ENCODE data around the gene MXRA8. TPM values are rescaled to one million over a fixed set of nuclear protein-coding genes. Genes with fewer than 3 reads are reported as not detected.

Gene MXRA8
- 0.20 and 0.34 TPM in 2 replicates for total RNA-seq

GRCh38 chr1:1358433-1359271 lies at the start of gene MXRA8:
TSS of gene MXRA8 (minus strand) at chr1:1358555. CDS start at chr1:1358504, 51 bp downstream.

GRCh38 chr1:1406821-1407635 lies 48.7 kb upstream of the MXRA8 start, which contains the start of gene MRPL20:
TSS of gene MRPL20 (minus strand) at chr1:1407293. CDS start at chr1:1407217, 76 bp downstream.

GRCh38 chr1:1399187-1399871 lies 41.0 kb upstream of the MXRA8 start, which contains the start of gene CCNL2:
TSS of gene CCNL2 (minus strand) at chr1:1399335. CDS start at chr1:1399306, 29 bp downstream.

GRCh38 chr1:1374929-1375662 lies 16.7 kb upstream of the MXRA8 start, which contains the start of gene AURKAIP1:
TSS of gene AURKAIP1 (minus strand) at chr1:1375207. CDS start at chr1:1374756, 451 bp downstream.

GRCh38 chr1:1349256-1350012 lies 8.9 kb downstream of the MXRA8 start, which contains the start of gene DVL1:
TSS of gene DVL1 (minus strand) at chr1:1349418. CDS start at chr1:1349065, 353 bp downstream.

GRCh38 chr1:1331068-1331965 lies 27.0 kb downstream of the MXRA8 start, which contains the start of gene TAS1R3:
TSS of gene TAS1R3 (plus strand) at chr1:1331280. CDS start at chr1:1331346, 66 bp downstream.

GRCh38 chr1:1324524-1325287 lies 33.6 kb downstream of the MXRA8 start, which contains the start of the genes CPTP and INTS11:
TSS of gene CPTP (plus strand) at chr1:1324802. CDS start at chr1:1326911, 2,109 bp downstream.
TSS of gene INTS11 (minus strand) at chr1:1324660. CDS start at chr1:1324608, 52 bp downstream.

GRCh38 chr1:1307923-1308755 lies 50.2 kb downstream of the MXRA8 start, which contains the start of the genes ACAP3 and PUSL1:
TSS of gene ACAP3 (minus strand) at chr1:1307930. CDS start at chr1:1307815, 115 bp downstream.
TSS of gene PUSL1 (plus strand) at chr1:1308597. CDS start at chr1:1308644, 47 bp downstream.

Other genes starting within 250 kb of the MXRA8 start
- 14.0 and 15.6 TPM in 2 replicates for gene C1orf159, start 242.5 kb downstream of the MXRA8 start, total RNA-seq
- gene TTLL10, start 184.7 kb downstream of the MXRA8 start, total RNA-seq: not detected in 2 replicates
- not detected in 2 replicates for gene TNFRSF18, start 152.0 kb downstream of the MXRA8 start, total RNA-seq
- gene TNFRSF4, start 144.4 kb downstream of the MXRA8 start, total RNA-seq: 1.4 and 2.0 TPM in 2 replicates
- 205 and 217 TPM in 2 replicates for gene SDF4, start 126.6 kb downstream of the MXRA8 start, total RNA-seq
- gene B3GALT6, start 126.3 kb downstream of the MXRA8 start, total RNA-seq: 27.9 and 30.2 TPM in 2 replicates
- 0.25 and 0.27 TPM in 2 replicates for gene C1QTNF12, start 111.8 kb downstream of the MXRA8 start, total RNA-seq
- 36.0 and 43.3 TPM in 2 replicates for gene UBE2J2, start 84.7 kb downstream of the MXRA8 start, total RNA-seq
- gene SCNN1D, start 78.1 kb downstream of the MXRA8 start, total RNA-seq: 0.05 and 0.67 TPM in 2 replicates
- 13.7 and 20.6 TPM in 2 replicates for gene ACAP3, start 50.6 kb downstream of the MXRA8 start, total RNA-seq
- 38.5 and 38.6 TPM in 2 replicates for gene PUSL1, start 50.0 kb downstream of the MXRA8 start, total RNA-seq
- 83.0 and 98.9 TPM in 2 replicates for gene INTS11, start 33.9 kb downstream of the MXRA8 start, total RNA-seq
- 40.4 and 40.6 TPM in 2 replicates for gene CPTP, start 33.8 kb downstream of the MXRA8 start, total RNA-seq
- not detected in 2 replicates for gene TAS1R3, start 27.3 kb downstream of the MXRA8 start, total RNA-seq
- gene DVL1, start 9.1 kb downstream of the MXRA8 start, total RNA-seq: 41.1 and 41.3 TPM in 2 replicates
- 180 and 195 TPM in 2 replicates for gene AURKAIP1, start 16.7 kb upstream of the MXRA8 start, total RNA-seq
- gene CCNL2, start 40.8 kb upstream of the MXRA8 start, total RNA-seq: 40.4 and 46.4 TPM in 2 replicates
- 204 and 208 TPM in 2 replicates for gene MRPL20, start 48.7 kb upstream of the MXRA8 start, total RNA-seq
- gene ANKRD65, start 62.7 kb upstream of the MXRA8 start, total RNA-seq: 0.47 and 0.64 TPM in 2 replicates
- gene VWA1, start 77.1 kb upstream of the MXRA8 start, total RNA-seq: 45.7 and 49.0 TPM in 2 replicates
- gene ATAD3C, start 91.1 kb upstream of the MXRA8 start, total RNA-seq: 0.07 TPM in 1 of 2 replicates, not detected in the other
- 40.2 and 43.1 TPM in 2 replicates for gene ATAD3B, start 113.2 kb upstream of the MXRA8 start, total RNA-seq
- gene ATAD3A, start 153.6 kb upstream of the MXRA8 start, total RNA-seq: 50.7 and 56.6 TPM in 2 replicates
- gene TMEM240, start 182.1 kb upstream of the MXRA8 start, total RNA-seq: 0.69 and 1.7 TPM in 2 replicates
- 111 and 116 TPM in 2 replicates for gene SSU72, start 216.3 kb upstream of the MXRA8 start, total RNA-seq
- gene FNDC10, start 241.6 kb upstream of the MXRA8 start, total RNA-seq: 2.1 and 3.1 TPM in 2 replicates

All from mammary microvascular endothelial cell (primary cell).